GM13977 (cell line): Measurements from ENCODE around the gene WDR59.

Source experiments
- DNase-seq: peaks from one replicate; pipeline ENCODE4 v3.0.0; 2012; ENCODE audit warnings: low spot score
- CTCF ChIP-seq: IDR thresholded peaks from 2 replicates; pipeline ENCODE4 v1.5.1; 2012; ENCODE audit warnings: mild to moderate bottlenecking, control low read depth; ENCODE audit not compliant: insufficient read depth; ENCODE audit errors: extremely low read depth, missing control alignments
- in situ Hi-C: fragments of 300-500 bp; cut with MboI; formaldehyde crosslinking; loops from one replicate; pipeline ENCODE4 v1.12.0; 2022; ENCODE audit warnings: low sequenced_read_pairs, low pct_unique_long_range_greater_than_20kb, mixed read lengths, inconsistent platforms; ENCODE audit not compliant: unreplicated experiment

Gene WDR59

GRCh38 chr16:75003931-75004330, 19.0 kb upstream of the WDR59 start:
- in situ Hi-C loops = no loop called here
- no peak for TF ChIP-seq CTCF
- DNase-seq = no peak

DNA sequence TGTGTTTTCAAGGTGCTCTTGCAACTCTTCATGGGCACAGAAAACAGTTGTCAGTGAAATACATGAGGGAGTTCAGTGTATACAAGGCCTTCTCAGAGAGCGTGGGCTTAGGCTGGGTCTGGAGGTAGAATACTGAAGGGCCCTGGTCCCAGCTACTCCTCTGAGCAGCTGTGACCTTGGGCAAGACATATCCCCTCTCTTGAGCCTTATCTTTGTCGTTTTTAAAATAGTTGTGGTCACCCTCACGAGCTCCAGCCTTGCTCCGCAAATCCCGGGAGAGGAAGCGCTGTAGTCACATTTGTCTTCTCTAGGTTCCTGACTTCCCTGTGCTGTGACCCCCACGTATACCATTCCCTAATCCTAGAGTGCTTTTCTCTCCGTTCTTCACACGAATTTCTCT, 17.6 kb upstream of the WDR59 start:
- TF ChIP-seq CTCF = no peak
- no peak for DNase-seq
- in situ Hi-C loops = no loop called here

GRCh38 chr16:75000481-75001081, 15.7 kb upstream of the WDR59 start:
- in situ Hi-C loops = no loop called here
- DNase-seq = no peak

DNA sequence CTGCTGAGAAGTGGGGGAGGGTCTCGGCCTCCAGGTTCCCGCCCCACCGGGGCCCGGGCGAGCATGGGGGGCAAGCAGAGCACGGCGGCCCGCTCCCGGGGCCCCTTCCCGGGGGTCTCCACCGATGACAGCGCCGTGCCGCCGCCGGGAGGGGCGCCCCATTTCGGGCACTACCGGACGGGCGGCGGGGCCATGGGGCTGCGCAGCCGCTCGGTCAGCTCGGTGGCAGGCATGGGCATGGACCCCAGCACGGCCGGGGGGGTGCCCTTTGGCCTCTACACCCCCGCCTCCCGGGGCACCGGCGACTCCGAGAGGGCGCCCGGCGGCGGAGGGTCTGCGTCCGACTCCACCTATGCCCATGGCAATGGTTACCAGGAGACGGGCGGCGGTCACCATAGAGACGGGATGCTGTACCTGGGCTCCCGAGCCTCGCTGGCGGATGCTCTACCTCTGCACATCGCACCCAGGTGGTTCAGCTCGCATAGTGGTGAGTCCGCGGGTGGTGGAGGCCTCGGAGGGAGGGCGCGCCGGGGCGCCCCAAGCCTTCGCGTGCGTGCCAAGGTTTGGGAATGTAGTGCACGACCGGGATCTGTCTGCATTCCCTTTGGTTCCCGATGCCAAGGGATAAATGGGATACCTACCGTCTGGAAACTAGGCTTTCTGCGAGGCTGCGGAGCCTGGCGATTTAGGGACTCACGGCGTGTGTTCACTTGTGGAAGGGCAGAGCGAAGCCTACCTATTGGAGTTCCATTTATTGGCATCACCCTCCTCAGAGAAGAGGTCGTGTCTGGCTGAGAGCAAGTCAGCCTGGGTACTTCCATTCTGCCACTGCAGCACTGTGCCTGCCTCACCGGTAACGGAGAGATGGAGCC, 14.9 kb upstream of the WDR59 start:
- peak; percentile 54 for DNase-seq
- in situ Hi-C loops = loop anchor here (10.0 kb wide), 1 partner anchor 105 kb away; no protein-coding TSS in a partner anchor

More at GRCh38 chr16:75000481-75001081, 15.7 kb upstream of the WDR59 start:
- TF ChIP-seq CTCF = no peak

GRCh38 chr16:74999219-74999608, 14.3 kb upstream of the WDR59 start:
- in situ Hi-C loops = loop anchor here (10.0 kb wide), 1 partner anchor 106 kb away; no protein-coding TSS in a partner anchor
- no peak for TF ChIP-seq CTCF
- peak; percentile 71 for DNase-seq

More for the DNA sequence above, 14.9 kb upstream of the WDR59 start:
- peak; percentile 0 for TF ChIP-seq CTCF

DNA sequence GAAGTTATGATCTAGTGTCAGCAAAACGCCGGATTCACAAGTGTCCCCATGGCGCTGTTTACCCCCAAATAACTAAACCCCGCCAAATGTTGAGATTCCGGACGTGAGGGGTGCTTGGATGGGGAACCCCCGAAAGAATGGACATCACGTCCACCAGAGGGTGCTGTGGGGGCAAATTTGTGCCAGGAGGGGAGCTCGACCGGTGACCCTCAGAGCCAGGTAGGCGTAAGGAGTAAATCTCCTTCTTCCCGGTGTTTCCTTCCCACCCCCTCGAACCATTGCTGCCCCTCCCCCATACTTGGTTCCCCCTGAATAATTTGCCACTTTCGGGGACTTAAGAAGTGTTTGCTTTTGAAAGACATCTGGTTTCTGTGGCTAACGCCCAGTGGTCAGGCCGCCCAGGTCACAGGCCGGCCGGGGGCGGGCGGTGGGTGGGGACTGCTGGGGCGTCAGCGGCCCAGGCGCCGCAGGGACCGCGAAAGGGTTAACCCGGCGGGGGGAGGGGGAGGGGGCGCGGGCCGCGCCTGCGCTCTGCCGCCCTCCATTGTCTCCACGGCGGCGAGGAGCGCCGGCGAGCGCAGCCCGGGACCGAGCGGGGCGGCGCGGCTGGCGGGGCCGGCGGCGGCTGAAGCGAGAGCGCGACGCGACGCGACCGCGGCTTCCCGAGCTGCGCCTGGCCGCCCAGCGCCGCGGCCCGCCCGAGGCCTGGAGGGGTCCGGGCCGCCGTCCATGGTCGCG, 13.7 kb upstream of the WDR59 start, which contains the start of gene ZNRF1:
Gene ZNRF1, plus strand, starts transcription at position 544 of the 738 bp plus-strand sequence. CDS start 648 bp downstream, outside the sequence.
- peak; percentile 96 for DNase-seq
- TF ChIP-seq CTCF = peak; percentile 52
- in situ Hi-C loops = loop anchor here (10.0 kb wide), 1 partner anchor 106 kb away; no protein-coding TSS in a partner anchor
